GM10266 (cell line): Measurements from ENCODE around the gene PDE5A.

Experiments
- DNase-seq: peaks from one replicate; pipeline ENCODE4 v3.0.0; 2012; ENCODE audit errors: extremely low spot score
- CTCF ChIP-seq: IDR thresholded peaks from 2 replicates; pipeline ENCODE4 v1.5.1; 2012; ENCODE audit warnings: mild to moderate bottlenecking, low read depth; ENCODE audit not compliant: control insufficient read depth, insufficient read depth; ENCODE audit errors: missing control alignments

Gene PDE5A

GRCh38 chr4:119537586-119537985 lies 91.0 kb downstream of the PDE5A start:
- no peak for TF ChIP-seq CTCF
- no peak for DNase-seq

GRCh38 chr4:119536572-119537528 lies 91.8 kb downstream of the PDE5A start:
- no peak for TF ChIP-seq CTCF
- DNase-seq, result no peak

GRCh38 chr4:119532319-119532718 lies 96.3 kb downstream of the PDE5A start:
- no peak for DNase-seq
- no peak for TF ChIP-seq CTCF

- DNase-seq, result no peak
- no peak for TF ChIP-seq CTCF
Measured at GRCh38 chr4:119529788-119530187, 98.8 kb downstream of the PDE5A start.

GRCh38 chr4:119526786-119527550 lies 101.6 kb downstream of the PDE5A start:
- TF ChIP-seq CTCF, result no peak
- DNase-seq, result no peak

GRCh38 chr4:119525771-119526712 lies 102.6 kb downstream of the PDE5A start:
- no peak for TF ChIP-seq CTCF
- no peak for DNase-seq
